GM23338 (cell line): ENCODE measurements around the gene AUH.

ENCODE experiments used
- CREB1 ChIP-seq: fragments of 250-450 bp; sonication (Bioruptor Pico); IDR thresholded peaks from 2 replicates; pipeline ENCODE4 v1.5.0; 2020; ENCODE audit warnings: low read depth, mild to moderate bottlenecking, moderate library complexity
- CTCF ChIP-seq, 2 experiments: fragments of 200-600 bp in 1 of 2; sonication (generic) in 1 of 2; conservative IDR thresholded peaks; 2 replicates each; pipeline versions ENCODE4 v1.5.1 to v1.6.1; 2016 to 2017; ENCODE audit warnings: antibody characterized with exemption in 2 of 2, low read depth in 2 of 2, mild to moderate bottlenecking in 2 of 2, moderate library complexity in 1 of 2
- EZH2 ChIP-seq: fragments of 200-600 bp; sonication (generic); IDR thresholded peaks from one replicate; pipeline ENCODE4 v1.8.0; 2017; ENCODE audit warnings: antibody characterized with exemption, mild to moderate bottlenecking, low read depth; ENCODE audit not compliant: unreplicated experiment
- EZH2phosphoT487 ChIP-seq: fragments of 200-600 bp; sonication (generic); IDR thresholded peaks from one replicate; pipeline ENCODE4 v1.8.1; 2018; ENCODE audit warnings: antibody characterized with exemption; ENCODE audit not compliant: unreplicated experiment
- POLR2AphosphoS5 ChIP-seq: IDR thresholded peaks from 2 replicates; pipeline ENCODE4 v1.6.1; 2016; ENCODE audit warnings: antibody characterized with exemption, low read depth
- REST ChIP-seq: IDR thresholded peaks from one replicate; pipeline ENCODE4 v1.6.1; 2018; ENCODE audit warnings: antibody characterized with exemption; ENCODE audit not compliant: unreplicated experiment
- ZNF331 ChIP-seq: fragments of 250-450 bp; sonication (Bioruptor Pico); IDR thresholded peaks from 2 replicates; pipeline ENCODE4 v1.5.0; 2020; ENCODE audit warnings: low read depth, mild to moderate bottlenecking, moderate library complexity

GRCh38 chr9:91411096-91411771 lies 49.5 kb upstream of the AUH start:
- TF ChIP-seq CTCF (conservative IDR thresholded peaks at IDR 0.05; ENCODE audit: low read depth in 2 of 2) (no peak), POLR2AphosphoS5 (no peak), EZH2phosphoT487 (no peak), EZH2 (no peak), CREB1 (CRISPR knock-in tag) (no peak), ZNF331 (CRISPR knock-in tag) (no peak), REST (no peak)
